Psoas muscle (tissue), 8 donors: ENCODE results near the gene OR51L1. TPM values are rescaled to one million over a fixed set of nuclear protein-coding genes. Genes with fewer than 3 reads are reported as not detected.

Experiments used
- ATAC-seq, 4 donors: fragments of 200-7000 bp; cut with Tn5 transposase; one replicate each; pipeline ENCODE4 v1.9.1; 2020; ENCODE audit warnings: moderate library complexity in 3 of 4, mild to moderate bottlenecking in 2 of 4
- DNase-seq, 2 donors: peaks; one replicate each; pipeline ENCODE4 v3.0.0-alpha.2; 2020
- H3K27ac ChIP-seq: fragments of 200-600 bp; one replicate; pipeline ENCODE4 v1.8.0; 2022
- H3K27me3 ChIP-seq, 3 donors: fragments of 200-600 bp in 1 of 3; one replicate each; pipeline versions ENCODE4 v1.6.1 to v1.8.0; 2013 to 2022; ENCODE audit warnings: low read length in 2 of 3, mild to moderate bottlenecking in 2 of 3, moderate library complexity in 1 of 3; ENCODE audit not compliant: insufficient read depth in 3 of 3
- H3K36me3 ChIP-seq, 2 donors: fragments of 200-600 bp in 1 of 2; one replicate each; pipeline versions ENCODE4 v1.6.1 to v1.8.0; 2013 to 2022; ENCODE audit warnings: low read depth in 1 of 2, mild to moderate bottlenecking in 1 of 2, moderate library complexity in 1 of 2; ENCODE audit not compliant: insufficient read depth in 1 of 2
- H3K4me1 ChIP-seq: fragments of 200-600 bp; one replicate; pipeline ENCODE4 v1.8.0; 2022
- H3K4me3 ChIP-seq: fragments of 200-600 bp; one replicate; pipeline ENCODE4 v1.8.0; 2022; ENCODE audit warnings: mild to moderate bottlenecking
- H3K9me3 ChIP-seq: fragments of 200-600 bp; one replicate; pipeline ENCODE4 v1.8.0; 2022
- WGBS, 3 donors: extraction: QIAGEN DNeasy Blood & Tissue Kit; methylation state at CpG; one replicate each; pipeline versions ENCODE4 v1.1.6 to v1.1.7; 2013; 5-methylcytosine and 5-hydroxymethylcytosine counted together
- intact Hi-C, 2 donors: fragments of 100-400 bp; cut with DNase I; formaldehyde crosslinking; loops; one replicate each; pipeline versions ENCODE4 v1.11.0 to v1.14.2; 2022
- polyA plus RNA-seq, 3 donors: library from polyadenylated mRNA; stranded (reverse); fragments of 200-250 nt; gene quantifications; one replicate each; pipeline ENCODE4 v1.2.3, GENCODE V29; 2013
- total RNA-seq, 4 donors: library from RNA; stranded (reverse); fragmentation: NEBNext Ultra II Directional in 2 of 4; extraction: Animal tissue kit (Norgen Biotek cat#: 25700) in 2 of 4; gene quantifications; one replicate each; pipeline versions ENCODE4 v1.2.1 to v1.2.4, GENCODE V29; 2021 to 2023
- TF ChIP-seq, protein P1 (sequence below): fragments of 200-600 bp; IDR thresholded peaks from one replicate; pipeline ENCODE4 v1.8.0; 2022; ENCODE audit warnings: antibody characterized with exemption
- donor health status: healthy with polysubstance abuse.
- donor health status: DM: no; HTN: no; CAD: no; lungs with moderate emphysema.
- donor health status: Bipolar disorder and iron deficiency.
- donor health status: healthy.
- donor health status: DM: yes; HTN: yes; CAD: no.
- donor health status: DM: no; HTN: no; CAD: no.
- donor health status: DM: no; HTN: no; CAD: no.
- donor health status: DM: yes; HTN: yes; CAD: no.

OR51L1 gene
- total and polyA plus RNA-seq, 7 donors, result not detected

DNA sequence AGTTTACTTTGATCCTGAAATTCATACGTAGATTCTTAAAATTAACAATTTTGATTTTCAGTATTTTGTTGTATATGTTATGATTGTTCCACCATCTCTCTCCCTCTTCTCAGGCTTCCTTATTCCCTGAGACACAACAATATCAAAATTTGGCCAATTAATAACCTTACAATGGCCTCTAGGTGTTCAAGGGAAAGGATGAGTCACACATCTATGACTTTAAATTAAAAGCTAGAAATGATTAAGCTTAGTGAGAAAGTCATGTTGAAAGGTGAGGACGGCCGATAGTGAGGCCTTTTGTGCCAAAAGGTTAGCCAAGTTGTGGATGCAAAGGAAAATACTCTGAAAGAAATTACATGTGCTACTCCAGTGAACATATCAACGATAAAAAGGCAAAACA, 46.2 kb downstream of the OR51L1 start:
- Histone ChIP-seq H3K4me3 (no peak overlapping the region), H3K9me3 (no peaks in the 10 kb centered on the region), H3K36me3 (no peaks in the 10 kb centered on the region), H3K27me3 (no peaks in the 10 kb centered on the region), H3K27ac (no peak overlapping the region), H3K4me1 (no peaks in the 10 kb centered on the region)
- DNase-seq, result no peak
- TF ChIP-seq, protein P1, sequence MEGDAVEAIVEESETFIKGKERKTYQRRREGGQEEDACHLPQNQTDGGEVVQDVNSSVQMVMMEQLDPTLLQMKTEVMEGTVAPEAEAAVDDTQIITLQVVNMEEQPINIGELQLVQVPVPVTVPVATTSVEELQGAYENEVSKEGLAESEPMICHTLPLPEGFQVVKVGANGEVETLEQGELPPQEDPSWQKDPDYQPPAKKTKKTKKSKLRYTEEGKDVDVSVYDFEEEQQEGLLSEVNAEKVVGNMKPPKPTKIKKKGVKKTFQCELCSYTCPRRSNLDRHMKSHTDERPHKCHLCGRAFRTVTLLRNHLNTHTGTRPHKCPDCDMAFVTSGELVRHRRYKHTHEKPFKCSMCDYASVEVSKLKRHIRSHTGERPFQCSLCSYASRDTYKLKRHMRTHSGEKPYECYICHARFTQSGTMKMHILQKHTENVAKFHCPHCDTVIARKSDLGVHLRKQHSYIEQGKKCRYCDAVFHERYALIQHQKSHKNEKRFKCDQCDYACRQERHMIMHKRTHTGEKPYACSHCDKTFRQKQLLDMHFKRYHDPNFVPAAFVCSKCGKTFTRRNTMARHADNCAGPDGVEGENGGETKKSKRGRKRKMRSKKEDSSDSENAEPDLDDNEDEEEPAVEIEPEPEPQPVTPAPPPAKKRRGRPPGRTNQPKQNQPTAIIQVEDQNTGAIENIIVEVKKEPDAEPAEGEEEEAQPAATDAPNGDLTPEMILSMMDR, result no peak
- no peak for ATAC-seq
- 58 to 85% (median 72%) methylated on average over 4 of the region's 4 CpGs for WGBS, 3 donors
- intact Hi-C loops, result no loop called here

DNA sequence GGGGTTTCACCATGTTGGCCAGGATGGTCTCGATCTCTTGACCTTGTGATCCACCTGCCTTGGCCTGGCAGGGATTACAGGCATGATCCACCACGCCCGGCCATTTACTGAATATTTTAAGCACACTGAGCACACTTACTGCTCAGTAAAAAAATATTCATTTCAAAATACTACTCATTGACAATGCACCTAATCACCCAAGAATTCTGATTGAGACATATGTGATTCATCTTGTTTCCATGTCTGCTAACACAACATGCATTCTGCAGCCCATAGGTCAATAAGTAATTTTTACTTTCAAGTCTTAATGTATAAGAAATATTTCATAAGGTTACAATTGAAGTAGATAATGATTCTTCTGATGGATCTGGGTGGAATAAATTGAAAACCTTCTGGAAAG, 47.4 kb downstream of the OR51L1 start:
- TF ChIP-seq, protein P1, result no peak
- no peak for ATAC-seq

DNA sequence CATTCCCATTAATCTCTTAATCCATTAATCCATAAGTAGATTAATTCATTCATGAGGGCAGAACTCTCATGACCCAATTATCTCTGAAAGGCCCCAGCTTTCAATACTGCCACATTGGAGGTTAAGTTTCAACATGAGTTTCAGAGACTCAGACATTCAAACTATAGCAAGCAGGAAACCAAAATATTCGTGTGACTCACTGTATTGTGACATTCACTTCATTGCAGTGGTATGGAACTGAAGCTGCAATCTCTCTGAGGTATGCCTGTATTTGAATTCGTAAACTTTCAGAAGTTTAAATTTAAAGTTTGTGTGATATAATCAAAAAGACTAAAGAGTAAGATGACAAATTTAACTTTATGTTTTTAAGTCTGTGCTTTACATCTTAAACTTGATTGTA, 48.7 kb downstream of the OR51L1 start:
- Histone ChIP-seq H3K9me3 (no peaks in the 10 kb centered on the region), H3K36me3 (no peaks in the 10 kb centered on the region), H3K4me3 (no peak overlapping the region), H3K27ac (no peak overlapping the region), H3K27me3 (no peaks in the 10 kb centered on the region), H3K4me1 (no peaks in the 10 kb centered on the region)
- TF ChIP-seq, protein P1, result no peak
- WGBS, 3 donors, result 61 to 68% (median 64%) methylated on average over 2 of the region's 2 CpGs
- intact Hi-C loops, result no loop called here
- DNase-seq (no peak), ATAC-seq (no peak)

More for the DNA sequence above, 47.4 kb downstream of the OR51L1 start:
- no peak overlapping the region for H3K4me3 ChIP-seq
- WGBS, 3 donors, result 51 to 85% (median 62%) methylated on average over 3 of the region's 3 CpGs
- no peaks in the 10 kb centered on the region for H3K27me3 ChIP-seq
- intact Hi-C loops, result no loop called here
- no peak overlapping the region for H3K27ac ChIP-seq
- DNase-seq, result no peak
- H3K36me3 ChIP-seq, result no peaks in the 10 kb centered on the region
- H3K4me1 ChIP-seq, result no peaks in the 10 kb centered on the region
- H3K9me3 ChIP-seq, result no peaks in the 10 kb centered on the region

DNA sequence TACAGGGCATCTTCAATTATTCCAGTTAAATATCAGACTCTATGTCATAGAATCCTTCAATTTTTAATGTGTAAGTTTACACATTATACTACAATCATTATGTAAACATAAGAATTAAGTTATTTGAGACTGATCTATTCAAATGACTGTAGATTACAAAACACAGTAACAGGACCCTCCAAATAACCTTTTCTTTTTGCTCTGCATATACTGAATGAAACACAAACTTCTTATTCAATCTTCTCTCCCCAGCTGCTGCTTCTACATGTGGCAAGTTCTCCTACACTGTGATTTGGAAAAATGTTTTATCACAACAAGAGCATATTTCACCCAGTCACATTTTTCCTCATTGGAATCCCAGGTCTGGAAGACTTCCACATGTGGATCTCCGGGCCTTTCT, 51.6 kb downstream of the OR51L1 start, which contains the start of gene OR52J3:
OR52J3 (plus strand) TSS at position 301 of the 400 bp plus-strand sequence; CDS start at position 301, 0 bp downstream.
- no peak for DNase-seq
- TF ChIP-seq, protein P1, result no peak
- no peaks in the 10 kb centered on the region for H3K9me3 ChIP-seq
- no peak within 1 kb of the TSS for H3K27ac ChIP-seq
- intact Hi-C loops, result no loop called here
- no peak within 1 kb of the TSS for H3K4me3 ChIP-seq
- 77 to 88% (median 83%) methylated on average over 1 of the region's 1 CpG for WGBS, 3 donors
- H3K36me3 ChIP-seq, result no peaks in the 10 kb centered on the region
- H3K4me1 ChIP-seq, result no peaks in the 10 kb centered on the region
- no peaks in the 10 kb centered on the region for H3K27me3 ChIP-seq
- ATAC-seq, result no peak

DNA sequence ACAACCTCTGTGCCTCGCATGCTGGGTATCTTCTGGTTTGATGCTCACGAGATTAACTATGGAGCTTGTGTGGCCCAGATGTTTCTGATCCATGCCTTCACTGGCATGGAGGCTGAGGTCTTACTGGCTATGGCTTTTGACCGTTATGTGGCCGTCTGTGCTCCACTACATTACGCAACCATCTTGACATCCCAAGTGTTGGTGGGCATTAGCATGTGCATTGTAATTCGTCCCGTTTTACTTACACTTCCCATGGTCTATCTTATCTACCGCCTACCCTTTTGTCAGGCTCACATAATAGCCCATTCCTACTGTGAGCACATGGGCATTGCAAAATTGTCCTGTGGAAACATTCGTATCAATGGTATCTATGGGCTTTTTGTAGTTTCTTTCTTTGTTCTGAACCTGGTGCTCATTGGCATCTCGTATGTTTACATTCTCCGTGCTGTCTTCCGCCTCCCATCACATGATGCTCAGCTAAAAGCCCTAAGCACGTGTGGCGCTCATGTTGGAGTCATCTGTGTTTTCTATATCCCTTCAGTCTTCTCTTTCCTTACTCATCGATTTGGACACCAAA, 52.2 kb downstream of the OR51L1 start:
- intact Hi-C loops, result no loop called here
- no peak for DNase-seq
- H3K27me3 ChIP-seq, result no peaks in the 10 kb centered on the region
- no peak overlapping the region for H3K27ac ChIP-seq
- no peak for ATAC-seq
- 77 to 86% (median 84%) methylated on average over 15 of the region's 15 CpGs for WGBS, 3 donors
- no peaks in the 10 kb centered on the region for H3K36me3 ChIP-seq
- TF ChIP-seq, protein P1, result no peak
- no peaks in the 10 kb centered on the region for H3K4me1 ChIP-seq
- no peaks in the 10 kb centered on the region for H3K9me3 ChIP-seq
- H3K4me3 ChIP-seq, result no peak overlapping the region
